ENCODE measurements around the gene KLF9.
A peak's percentile ranks its signal among the peaks of the same experiment; 100 is the strongest.

DNA sequence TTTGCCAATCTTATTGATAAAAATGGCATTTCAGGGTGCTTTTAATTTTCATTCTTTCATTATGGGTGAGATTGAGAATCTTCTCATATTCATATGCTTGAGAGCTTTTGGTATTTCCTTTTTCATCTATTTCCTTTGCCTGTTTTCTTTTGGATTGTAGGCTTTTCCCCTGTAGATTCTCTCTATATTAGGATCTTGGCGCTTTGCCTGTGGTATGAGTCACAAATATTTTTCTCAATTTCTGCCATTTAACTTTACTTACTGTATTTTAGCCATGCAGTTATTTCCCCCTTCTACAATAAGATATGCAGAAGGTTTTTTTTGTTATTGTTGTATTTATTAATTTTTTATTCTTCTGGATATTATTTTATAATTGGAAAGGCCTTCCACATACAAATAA lies 21.5 kb upstream of the KLF9 start:
- no peak for TF ChIP-seq CTCF (IDR thresholded peaks at IDR 0.05; ENCODE audit: extremely low read depth in 1 of 2, insufficient read depth in 1 of 2, low read depth in 1 of 2, low read length in 2 of 2)
- TF ChIP-seq POLR2A (IDR thresholded peaks at IDR 0.05; ENCODE audit: low read depth, low read length), result no peak
- TF ChIP-seq EZH2 (IDR thresholded peaks at IDR 0.05; ENCODE audit: borderline replicate concordance, low read depth, low read length, severe bottlenecking), result no peak
- TF ChIP-seq POLR2AphosphoS5 (IDR thresholded peaks at IDR 0.05; ENCODE audit: insufficient read depth, low read depth, low read length), result peak; percentile 22
